Stomach (tissue), 4 donors: ENCODE measurements around the gene GNB5.

ENCODE experiments used
- EP300 ChIP-seq: sonication (generic); formaldehyde crosslinking; IDR thresholded peaks from one replicate; pipeline ENCODE4 v1.6.1; 2017; ENCODE audit warnings: antibody characterized with exemption
- POLR2A ChIP-seq, 4 donors: fragments of 450-650 bp; IDR thresholded peaks; one replicate each; pipeline ENCODE4 v1.6.1; 2016; ENCODE audit warnings: antibody characterized with exemption in 4 of 4, control low read depth in 2 of 4, mild to moderate bottlenecking in 1 of 4, moderate library complexity in 1 of 4
- TF ChIP-seq, protein P1 (sequence below), 7 experiments: fragments of 450-650 bp in 4 of 7; fragments of 200-600 bp in 3 of 7; sonication (generic) in 3 of 7; IDR thresholded peaks; one replicate each; pipeline ENCODE4 v1.5.1; 2016 to 2019; ENCODE audit warnings: antibody characterized with exemption in 7 of 7, control low read depth in 2 of 7, mild to moderate bottlenecking in 1 of 7

DNA sequence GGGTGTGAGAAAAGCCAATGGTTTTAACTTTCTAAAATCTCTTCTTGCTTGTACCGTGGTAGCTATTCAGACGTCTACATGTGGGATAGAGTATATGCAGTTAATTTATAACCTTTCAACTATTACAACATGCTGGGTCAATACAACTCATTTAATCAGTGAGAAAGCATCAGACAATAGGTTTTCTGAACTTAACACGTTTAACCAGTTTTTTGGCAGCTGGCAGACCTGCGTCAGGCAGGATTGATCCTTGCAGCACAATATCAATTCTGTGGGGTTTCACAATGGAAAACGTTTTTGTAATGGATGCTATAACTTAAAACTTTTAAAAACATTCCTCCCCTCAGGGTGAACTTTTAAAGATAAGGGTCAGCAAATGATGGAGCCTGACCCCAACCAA, 6.5 kb downstream of the GNB5 start:
- TF ChIP-seq, protein P1, sequence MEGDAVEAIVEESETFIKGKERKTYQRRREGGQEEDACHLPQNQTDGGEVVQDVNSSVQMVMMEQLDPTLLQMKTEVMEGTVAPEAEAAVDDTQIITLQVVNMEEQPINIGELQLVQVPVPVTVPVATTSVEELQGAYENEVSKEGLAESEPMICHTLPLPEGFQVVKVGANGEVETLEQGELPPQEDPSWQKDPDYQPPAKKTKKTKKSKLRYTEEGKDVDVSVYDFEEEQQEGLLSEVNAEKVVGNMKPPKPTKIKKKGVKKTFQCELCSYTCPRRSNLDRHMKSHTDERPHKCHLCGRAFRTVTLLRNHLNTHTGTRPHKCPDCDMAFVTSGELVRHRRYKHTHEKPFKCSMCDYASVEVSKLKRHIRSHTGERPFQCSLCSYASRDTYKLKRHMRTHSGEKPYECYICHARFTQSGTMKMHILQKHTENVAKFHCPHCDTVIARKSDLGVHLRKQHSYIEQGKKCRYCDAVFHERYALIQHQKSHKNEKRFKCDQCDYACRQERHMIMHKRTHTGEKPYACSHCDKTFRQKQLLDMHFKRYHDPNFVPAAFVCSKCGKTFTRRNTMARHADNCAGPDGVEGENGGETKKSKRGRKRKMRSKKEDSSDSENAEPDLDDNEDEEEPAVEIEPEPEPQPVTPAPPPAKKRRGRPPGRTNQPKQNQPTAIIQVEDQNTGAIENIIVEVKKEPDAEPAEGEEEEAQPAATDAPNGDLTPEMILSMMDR (IDR thresholded peaks at IDR 0.05), result no peak
- no peak for TF ChIP-seq EP300
- no peak for TF ChIP-seq POLR2A (IDR thresholded peaks at IDR 0.05)
